B cell (primary cell): ENCODE measurements around the gene EGFL6. TPM values are rescaled to one million over a fixed set of nuclear protein-coding genes. Genes with fewer than 3 reads are reported as not detected.
"Not testable (repeated sequence)": the region's sequence is repeated elsewhere in the genome, so short reads cannot be mapped to it uniquely, and the experiment has no call there.

ENCODE experiments used
- ATAC-seq: fragments of 200-7000 bp; cut with Tn5 transposase; one replicate; pipeline ENCODE4 v1.10.0; 2021; ENCODE audit warnings: low read depth, mild to moderate bottlenecking, moderate number of reproducible peaks, moderate library complexity
- CTCF ChIA-PET: fragments of 350-600 bp; sonication (Branson Sonifier 250); formaldehyde crosslinking; loops from one replicate; lab custom pipeline; 2021; ENCODE audit warnings: antibody characterized with exemption, inconsistent platforms; lab: Charles Lee
- POLR2A ChIA-PET: fragments of 350-600 bp; sonication (Branson Sonifier 250); formaldehyde crosslinking; loops from one replicate; lab custom pipeline; 2021; ENCODE audit warnings: antibody characterized with exemption; lab: Charles Lee
- DNase-seq: peaks from one replicate; pipeline ENCODE4 v3.0.0; 2013
- H2AFZ ChIP-seq: 2 replicates; pipeline ENCODE4 v1.6.1; 2012; ENCODE audit warnings: mild to moderate bottlenecking, low read depth, low read length; ENCODE audit not compliant: insufficient read depth, poor library complexity, severe bottlenecking
- H3K27ac ChIP-seq, 2 donors: 1 replicate in 1 of 2; 2 replicates in 1 of 2; pipeline ENCODE4 v1.5.1; 2012 to 2013; ENCODE audit warnings: low read length in 2 of 2, mild to moderate bottlenecking in 2 of 2, moderate library complexity in 1 of 2
- H3K27me3 ChIP-seq, 4 experiments: fragments of 200-600 bp in 1 of 4; sonication (generic) in 1 of 4; replicated peaks in 1 of 4; 1 replicate in 2 of 4; 2 replicates in 2 of 4; pipeline versions ENCODE4 v1.6.1 to v1.7.0; 2013 to 2016; ENCODE audit warnings: low read length in 3 of 4, mild to moderate bottlenecking in 2 of 4, mixed read lengths in 1 of 4, moderate library complexity in 1 of 4; ENCODE audit not compliant: insufficient read depth in 4 of 4, control insufficient read depth in 3 of 4; ENCODE audit errors: control extremely low read depth in 1 of 4
- H3K36me3 ChIP-seq, 2 experiments: replicated peaks in 1 of 2; 1 replicate in 1 of 2; 2 replicates in 1 of 2; pipeline versions ENCODE4 v1.6.1 to v1.7.1; 2013; ENCODE audit warnings: low read length in 1 of 2; ENCODE audit not compliant: insufficient read depth in 2 of 2, control insufficient read depth in 1 of 2; ENCODE audit errors: control extremely low read depth in 1 of 2, extremely low read depth in 1 of 2
- H3K4me1 ChIP-seq, 2 donors: fragments of 200-600 bp in 1 of 2; sonication (generic) in 1 of 2; 1 replicate in 1 of 2; 2 replicates in 1 of 2; pipeline versions ENCODE4 v1.5.1 to v1.6.1; 2013 to 2017; ENCODE audit warnings: low read length in 2 of 2; ENCODE audit not compliant: control insufficient read depth in 2 of 2, insufficient read depth in 2 of 2
- H3K4me2 ChIP-seq: replicated peaks from 2 replicates; pipeline ENCODE3; 2012; ENCODE audit warnings: mild to moderate bottlenecking, low read depth, low read length; ENCODE audit not compliant: poor library complexity, severe bottlenecking
- H3K4me3 ChIP-seq, 5 experiments: fragments of 200-600 bp in 1 of 5; sonication (generic) in 1 of 5; 1 replicate in 3 of 5; 2 replicates in 2 of 5; pipeline versions ENCODE4 v1.5.1 to v1.7.0; 2011 to 2016; ENCODE audit warnings: low read length in 4 of 5, mild to moderate bottlenecking in 4 of 5, low read depth in 2 of 5, control low read depth in 1 of 5, moderate library complexity in 1 of 5; ENCODE audit not compliant: insufficient read depth in 1 of 5; ENCODE audit errors: control extremely low read depth in 1 of 5, extremely low read depth in 1 of 5
- H3K79me2 ChIP-seq: fragments of 200-600 bp; sonication (generic); one replicate; pipeline ENCODE4 v1.6.0; 2016; ENCODE audit warnings: low read length; ENCODE audit not compliant: control insufficient read depth, insufficient read depth
- H3K9ac ChIP-seq: fragments of 200-600 bp; sonication (generic); 2 replicates; pipeline ENCODE4 v1.6.1; 2017; ENCODE audit warnings: mild to moderate bottlenecking, low read length, moderate library complexity
- H3K9me3 ChIP-seq, 3 donors: one replicate each; pipeline versions ENCODE4 v1.6.1 to v1.7.1; 2013; ENCODE audit warnings: low read length in 2 of 3; ENCODE audit not compliant: control insufficient read depth in 2 of 3, insufficient read depth in 1 of 3; ENCODE audit errors: control extremely low read depth in 1 of 3
- H4K20me1 ChIP-seq: 2 replicates; pipeline ENCODE4 v1.6.0; 2012; ENCODE audit warnings: mild to moderate bottlenecking, low read length; ENCODE audit not compliant: insufficient read depth, control insufficient read depth, poor library complexity, severe bottlenecking
- H3K27ac Mint-ChIP-seq: one replicate; pipeline ENCODE4 v1.8.0; 2021; ENCODE audit warnings: mixed read lengths
- H3K27me3 Mint-ChIP-seq: one replicate; pipeline ENCODE4 v1.8.0; 2021; ENCODE audit warnings: mixed read lengths
- H3K4me1 Mint-ChIP-seq: one replicate; pipeline ENCODE4 v1.8.0; 2021; ENCODE audit warnings: mixed read lengths
- H3K4me3 Mint-ChIP-seq: one replicate; pipeline ENCODE4 v1.8.0; 2021; ENCODE audit warnings: mixed read lengths
- H3K9me3 Mint-ChIP-seq: one replicate; pipeline ENCODE4 v1.8.0; 2022; ENCODE audit warnings: mixed read lengths; ENCODE audit not compliant: insufficient read depth
- CTCF ChIP-seq: fragments of 200-600 bp; IDR thresholded peaks from one replicate; pipeline ENCODE4 v1.8.0; 2022; ENCODE audit warnings: antibody characterized with exemption, mild to moderate bottlenecking
- EZH2 ChIP-seq: IDR thresholded peaks from 2 replicates; pipeline ENCODE4 v1.6.1; 2012; ENCODE audit warnings: borderline replicate concordance, low read depth, mild to moderate bottlenecking, moderate library complexity, low read length; ENCODE audit not compliant: insufficient read depth, poor library complexity, severe bottlenecking
- WGBS: methylation state at CpG from one replicate; pipeline ENCODE4 v1.1.5; 2013; ENCODE audit warnings: missing lambda C conversion rate; ENCODE audit not compliant: insufficient coverage; 5-methylcytosine and 5-hydroxymethylcytosine counted together
- intact Hi-C: fragments of 100-400 bp; cut with micrococcal nuclease; formaldehyde crosslinking; loops from one replicate; pipeline ENCODE4 v1.10.0; 2022
- polyA plus RNA-seq: library from polyadenylated mRNA; depleted of rRNA; stranded (reverse); fragments of >200 nt; gene quantifications from 2 replicates; pipeline ENCODE4 v1.2.3, GENCODE V29; 2012
- total RNA-seq, 2 donors: library from RNA; stranded (reverse); fragments of 120-200 nt in 1 of 2; gene quantifications; 1 replicate in 1 of 2; 2 replicates in 1 of 2; pipeline versions ENCODE4 v1.2.3 to v1.2.4, GENCODE V29; 2013 to 2022

The EGFL6 gene
- total and polyA plus RNA-seq, 2 donors (not counting 1 experiment from before 2014, with no cell fraction given) = not detected

- H3K4me3 Mint-ChIP-seq = no peak overlapping the region
- no peak overlapping the region for H2AFZ ChIP-seq
- no peaks in the 10 kb centered on the region for H3K79me2 ChIP-seq
- no peaks in the 10 kb centered on the region for H3K27me3 Mint-ChIP-seq
- no peaks in the 10 kb centered on the region for H3K27me3 ChIP-seq
- CTCF ChIA-PET = interaction anchor here (1.2 kb wide), 1 partner anchor 104 kb away, joined by 3 read pairs; no protein-coding TSS in a partner anchor
- no peaks in the 10 kb centered on the region for H3K9me3 ChIP-seq
- H3K4me1 Mint-ChIP-seq = peaks cover 6% of the 10 kb centered on the region
- H4K20me1 ChIP-seq = no peaks in the 10 kb centered on the region
- H3K9me3 Mint-ChIP-seq = no peaks in the 10 kb centered on the region
- ATAC-seq = no peak
- no peak overlapping the region for H3K4me3 ChIP-seq
- no peak for DNase-seq
- POLR2A ChIA-PET = no interaction called here
- H3K4me1 ChIP-seq = no peaks in the 10 kb centered on the region
- H3K4me2 ChIP-seq = no peak overlapping the region
- no peak overlapping the region for H3K9ac ChIP-seq
- no peak overlapping the region for H3K27ac ChIP-seq
- no peaks in the 10 kb centered on the region for H3K36me3 ChIP-seq
- intact Hi-C loops = no loop called here
- TF ChIP-seq EZH2 (no peak), CTCF (no peak)
- H3K27ac Mint-ChIP-seq = no peak overlapping the region
Measured at GRCh38 chrX:13676885-13677284, 107.5 kb downstream of the EGFL6 start.

- H3K4me3 ChIP-seq, DNase-seq, H3K4me1 ChIP-seq, ATAC-seq, H3K4me3 Mint-ChIP-seq, H3K79me2 ChIP-seq, H3K27ac Mint-ChIP-seq, H3K27ac ChIP-seq, H4K20me1 ChIP-seq, H3K9me3 Mint-ChIP-seq, POLR2A ChIA-PET, H2AFZ ChIP-seq, H3K9ac ChIP-seq, intact Hi-C loops, H3K27me3 ChIP-seq, H3K36me3 ChIP-seq, H3K9me3 ChIP-seq, H3K4me2 ChIP-seq, H3K4me1 Mint-ChIP-seq, H3K27me3 Mint-ChIP-seq, CTCF ChIA-PET: not testable (repeated sequence)
- WGBS = no CpG with 5 or more reads among the region's 4 CpGs
Measured at GRCh38 chrX:13679700-13680099, 110.3 kb downstream of the EGFL6 start.
